Measurements from ENCODE around the gene XPR1.
"Not testable (repeated sequence)": the region's sequence is repeated elsewhere in the genome, so short reads cannot be mapped to it uniquely, and the experiment has no call there.

XPR1 gene

GRCh38 chr1:180789460-180789859, 157.6 kb downstream of the XPR1 start:
- H3K4me3 ChIP-seq (replicated peaks; ENCODE audit: low read depth, low read length), result no peak overlapping the region
- no peak for DNase-seq (ENCODE audit: low read depth)
- TF ChIP-seq CTCF (IDR thresholded peaks at IDR 0.05; ENCODE audit: low read length, missing control alignments), result no peak

- H3K4me3 ChIP-seq (replicated peaks; ENCODE audit: low read depth, low read length); DNase-seq (ENCODE audit: low read depth): not testable (repeated sequence)
Measured at GRCh38 chr1:180791152-180791551, 159.3 kb downstream of the XPR1 start.

- no peak for TF ChIP-seq CTCF (IDR thresholded peaks at IDR 0.05; ENCODE audit: low read length, missing control alignments)
Measured at GRCh38 chr1:180791806-180792205, 160.0 kb downstream of the XPR1 start.

GRCh38 chr1:180793451-180793850, 161.6 kb downstream of the XPR1 start:
- TF ChIP-seq CTCF (IDR thresholded peaks at IDR 0.05; ENCODE audit: low read length, missing control alignments), result no peak
- H3K4me3 ChIP-seq (replicated peaks; ENCODE audit: low read depth, low read length), result no peak overlapping the region
- no peak for DNase-seq (ENCODE audit: low read depth)

More at GRCh38 chr1:180791806-180792205, 160.0 kb downstream of the XPR1 start:
- DNase-seq (ENCODE audit: low read depth), result peak; percentile 1
- H3K4me3 ChIP-seq (replicated peaks; ENCODE audit: low read depth, low read length), result no peak overlapping the region

- H3K4me3 ChIP-seq (replicated peaks; ENCODE audit: low read depth, low read length), result no peak overlapping the region
- TF ChIP-seq CTCF (IDR thresholded peaks at IDR 0.05; ENCODE audit: low read length, missing control alignments), result no peak
- DNase-seq (ENCODE audit: low read depth), result no peak
Measured at GRCh38 chr1:180796897-180797640, 165.2 kb downstream of the XPR1 start.

- no peak overlapping the region for H3K4me3 ChIP-seq (replicated peaks; ENCODE audit: low read depth, low read length)
- DNase-seq (ENCODE audit: low read depth), result no peak
- no peak for TF ChIP-seq CTCF (IDR thresholded peaks at IDR 0.05; ENCODE audit: low read length, missing control alignments)
Measured at GRCh38 chr1:180800945-180801344, 169.1 kb downstream of the XPR1 start.

- no peak for TF ChIP-seq CTCF (IDR thresholded peaks at IDR 0.05; ENCODE audit: low read length, missing control alignments)
- no peak overlapping the region for H3K4me3 ChIP-seq (replicated peaks; ENCODE audit: low read depth, low read length)
- no peak for DNase-seq (ENCODE audit: low read depth)
Measured at GRCh38 chr1:180802813-180803212, 171.0 kb downstream of the XPR1 start.

Data from fibroblast of pulmonary artery (primary cell).